Ovary (tissue), 9 donors: Measurements from ENCODE around the gene TBC1D22B. TPM values are rescaled to one million over a fixed set of nuclear protein-coding genes. Genes with fewer than 3 reads are reported as not detected.

ENCODE experiments used
- DNase-seq, 5 donors: peaks; one replicate each; pipeline ENCODE4 v3.0.0-alpha.2; 2019 to 2020
- H3K27ac ChIP-seq, 2 donors: fragments of 200-600 bp; one replicate each; pipeline versions ENCODE4 v1.5.1 to v1.8.0; 2019 to 2022
- H3K27me3 ChIP-seq: fragments of 200-600 bp; one replicate; pipeline ENCODE4 v1.8.0; 2022
- H3K36me3 ChIP-seq: fragments of 200-600 bp; sonication (generic); one replicate; pipeline ENCODE4 v1.5.1; 2019
- H3K4me1 ChIP-seq: one replicate; pipeline ENCODE4 v1.8.1; 2013; ENCODE audit warnings: mild to moderate bottlenecking, moderate library complexity; ENCODE audit not compliant: insufficient read depth
- H3K4me3 ChIP-seq: fragments of 200-600 bp; sonication (generic); one replicate; pipeline ENCODE4 v1.5.1; 2017
- H3K9me3 ChIP-seq, 2 donors: fragments of 200-600 bp in 1 of 2; sonication (generic) in 1 of 2; one replicate each; pipeline versions ENCODE4 v1.5.1 to v1.8.1; 2013 to 2019; ENCODE audit warnings: mild to moderate bottlenecking in 1 of 2, moderate library complexity in 1 of 2
- CTCF ChIP-seq, 3 donors: fragments of 450-650 bp in 2 of 3; fragments of 200-600 bp in 1 of 3; IDR thresholded peaks; one replicate each; pipeline versions ENCODE4 v1.5.1 to v1.8.0; 2016 to 2022; ENCODE audit warnings: antibody characterized with exemption in 3 of 3, mild to moderate bottlenecking in 1 of 3
- EP300 ChIP-seq: sonication (generic); formaldehyde crosslinking; IDR thresholded peaks from one replicate; pipeline ENCODE4 v1.6.1; 2017; ENCODE audit warnings: antibody characterized with exemption
- POLR2A ChIP-seq: fragments of 450-650 bp; IDR thresholded peaks from one replicate; pipeline ENCODE4 v1.6.1; 2017; ENCODE audit warnings: antibody characterized with exemption, mild to moderate bottlenecking, moderate library complexity
- WGBS, 3 donors: extraction: QIAGEN DNeasy Blood & Tissue Kit in 1 of 3; methylation state at CpG; one replicate each; pipeline versions ENCODE4 v1.1.5 to v1.1.7; 2013 to 2017; 5-methylcytosine and 5-hydroxymethylcytosine counted together
- intact Hi-C, 4 donors: fragments of 100-400 bp; cut with DNase I; formaldehyde crosslinking; loops; one replicate each; pipeline versions ENCODE4 v1.11.0 to v1.15.1; 2022 to 2023
- polyA plus RNA-seq, 2 donors: library from polyadenylated mRNA; stranded (reverse); fragments of 200-250 nt in 1 of 2; fragments of 350-450 nt in 1 of 2; fragmentation: Illumina TruSeq in 1 of 2; extraction: RNeasy Lipid Tissue Mini Kit (QIAGEN cat#74804) in 1 of 2; gene quantifications; one replicate each; pipeline ENCODE4 v1.2.3, GENCODE V29; 2013 to 2014
- total RNA-seq, 7 donors: library from RNA; depleted of rRNA in 2 of 7; stranded (reverse); fragments of >200 nt in 2 of 7; fragmentation: NEBNext Ultra II Directional in 3 of 7; extraction: Animal tissue kit (Norgen Biotek cat#: 25700) in 3 of 7; gene quantifications; one replicate each; pipeline versions ENCODE4 v1.1.0 to v1.2.4, GENCODE V29; 2016 to 2023
- donor health status: DM: no; HTN: no; CAD: no; lungs with moderate emphysema.
- donor health status: DM: no; HTN: no; CAD: no.
- donor health status: Bipolar disorder and iron deficiency.
- donor health status: DM: yes; HTN: yes; CAD: no.
- donor health status: DM: no; HTN: no; CAD: no.
- donor health status: DM: yes; HTN: yes; CAD: no.

The TBC1D22B gene
- total and polyA plus RNA-seq, 9 donors: 7.4 to 17.7 (median 12.8) TPM

GRCh38 chr6:37319856-37320480, 62.4 kb downstream of the TBC1D22B start:
- intact Hi-C loops: loop anchor here in 1 of 4 donors (10.0 kb wide), 1 partner anchor 375 kb away; the partner anchor contains the start of gene MDGA1
- no peaks in the 10 kb centered on the region for H3K27me3 ChIP-seq
- TF ChIP-seq POLR2A (no peak), EP300 (no peak), CTCF (IDR thresholded peaks at IDR 0.05) (no peak)
- no peaks in the 10 kb centered on the region for H3K9me3 ChIP-seq
- H3K4me1 ChIP-seq: no peaks in the 10 kb centered on the region
- WGBS, 3 donors: 83 to 88% (median 83%) methylated on average over 4 of the region's 4 CpGs
- no peak overlapping the region for H3K4me3 ChIP-seq
- no peak overlapping the region for H3K27ac ChIP-seq
- H3K36me3 ChIP-seq: no peaks in the 10 kb centered on the region
- no peak for DNase-seq

GRCh38 chr6:37320646-37321045, 63.1 kb downstream of the TBC1D22B start:
- intact Hi-C loops: loop anchor here in 1 of 4 donors (10.0 kb wide), 1 partner anchor 374 kb away; the partner anchor contains the start of gene MDGA1
- H3K9me3 ChIP-seq: no peaks in the 10 kb centered on the region
- no peak overlapping the region for H3K27ac ChIP-seq
- H3K27me3 ChIP-seq: no peaks in the 10 kb centered on the region
- TF ChIP-seq EP300 (no peak), POLR2A (no peak), CTCF (IDR thresholded peaks at IDR 0.05) (no peak)
- H3K36me3 ChIP-seq: no peaks in the 10 kb centered on the region
- DNase-seq: no peak
- WGBS, 3 donors: 81 to 94% (median 87%) methylated on average over 8 of the region's 8 CpGs
- no peak overlapping the region for H3K4me3 ChIP-seq
- H3K4me1 ChIP-seq: no peaks in the 10 kb centered on the region

- H3K27ac ChIP-seq: no peak overlapping the region
- no peaks in the 10 kb centered on the region for H3K9me3 ChIP-seq
- H3K4me1 ChIP-seq: no peaks in the 10 kb centered on the region
- DNase-seq: no peak
- no peak overlapping the region for H3K4me3 ChIP-seq
- intact Hi-C loops: loop anchor here in 1 of 4 donors (10.0 kb wide), 1 partner anchor 374 kb away; the partner anchor contains the start of gene MDGA1
- TF ChIP-seq CTCF (IDR thresholded peaks at IDR 0.05): no peak
- TF ChIP-seq POLR2A: no peak
- no peak for TF ChIP-seq EP300
- no peaks in the 10 kb centered on the region for H3K36me3 ChIP-seq
- H3K27me3 ChIP-seq: no peaks in the 10 kb centered on the region
Observed at GRCh38 chr6:37321101-37321500, 63.5 kb downstream of the TBC1D22B start.

GRCh38 chr6:37321516-37322415, 64.2 kb downstream of the TBC1D22B start:
- no peaks in the 10 kb centered on the region for H3K9me3 ChIP-seq
- no peaks in the 10 kb centered on the region for H3K27me3 ChIP-seq
- TF ChIP-seq EP300 (no peak), CTCF (IDR thresholded peaks at IDR 0.05) (no peak)
- WGBS, 3 donors: 80 to 83% (median 80%) methylated on average over 8 of the region's 8 CpGs
- no peaks in the 10 kb centered on the region for H3K4me1 ChIP-seq
- H3K27ac ChIP-seq: no peak overlapping the region
- intact Hi-C loops: loop anchor here in 1 of 4 donors (10.0 kb wide), 1 partner anchor 373 kb away; the partner anchor contains the start of gene MDGA1
- H3K4me3 ChIP-seq: no peak overlapping the region
- DNase-seq: no peak
- H3K36me3 ChIP-seq: no peaks in the 10 kb centered on the region
